NCI-H2196 (cell line): ENCODE data around the gene HUS1.
"Not testable (repeated sequence)": the region's sequence is repeated elsewhere in the genome, so short reads cannot be mapped to it uniquely, and the experiment has no call there.

ENCODE experiments used
- DNase-seq: peaks from one replicate; lab custom pipeline; 2025; ENCODE audit not compliant: unreplicated experiment; lab: John Stamatoyannopoulos, UW

HUS1 gene

DNA sequence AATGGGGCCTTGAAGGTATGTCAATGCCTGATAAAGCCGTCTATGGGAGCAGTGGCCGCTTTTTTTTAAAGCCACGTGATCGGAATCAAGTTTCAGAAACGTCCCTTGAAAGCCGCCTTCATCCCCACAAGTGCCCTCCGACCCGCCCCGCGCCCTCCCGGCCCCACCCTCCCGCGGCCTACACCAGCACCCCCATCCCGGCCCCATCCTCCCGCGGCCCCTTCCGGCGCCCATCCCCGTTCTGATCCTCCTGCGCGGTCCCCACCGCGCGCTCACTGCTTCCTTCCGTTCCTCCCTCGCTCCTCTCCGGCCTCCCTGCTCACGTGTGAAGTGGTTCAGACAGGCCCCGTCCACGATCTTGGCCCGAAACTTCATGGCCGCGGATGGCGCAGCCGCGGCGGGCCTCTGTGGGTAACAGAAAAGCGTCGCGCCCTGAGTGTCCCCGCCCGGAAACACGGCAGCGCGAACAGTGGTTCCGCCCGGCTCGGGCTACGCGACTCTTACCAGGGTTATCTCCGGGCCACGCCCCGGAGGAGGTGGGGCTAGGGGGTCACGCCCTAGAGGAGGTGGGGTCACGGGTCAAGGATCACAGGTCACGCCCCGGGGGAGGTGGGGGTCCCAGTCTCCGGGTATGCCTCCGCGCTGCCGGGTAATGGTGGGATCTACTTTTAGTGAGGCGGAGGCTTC, at the start of gene HUS1:
HUS1 (minus strand) TSS at position 471 of the 687 bp plus-strand sequence; CDS start at position 375, 96 bp downstream.
- DNase-seq: peak; percentile 95

- DNase-seq: no peak
These were observed 49.5 kb upstream of the HUS1 start, which contains the start of gene SUN3 for GRCh38 chr7:48028938-48029337. Gene SUN3 (minus strand): TSS chr7:48029107. CDS start chr7:48028938, 169 bp downstream.

- DNase-seq: no peak
These were observed 46.2 kb upstream of the HUS1 start for GRCh38 chr7:48025624-48026023.

GRCh38 chr7:48017674-48018073, 38.3 kb upstream of the HUS1 start:
- DNase-seq: no peak

DNA sequence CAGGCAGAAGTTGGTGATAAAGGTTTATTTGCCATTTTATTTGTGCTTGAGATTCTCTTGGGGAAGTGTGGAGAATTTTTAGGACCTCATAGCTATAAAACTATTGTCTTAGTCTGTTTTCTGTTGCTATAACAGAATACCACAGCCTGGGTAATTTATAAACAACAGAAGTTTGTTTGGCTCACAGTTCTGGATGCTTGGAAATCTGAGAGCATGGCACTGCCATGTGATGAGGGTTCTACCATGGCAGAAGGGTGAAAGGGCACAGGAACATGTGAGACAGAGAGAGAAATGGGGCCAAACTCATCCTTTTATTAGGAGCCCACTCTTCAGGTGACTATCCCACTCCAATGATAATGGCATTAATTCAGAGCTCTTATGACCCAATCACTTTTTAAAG, 37.2 kb upstream of the HUS1 start:
- no peak for DNase-seq

- no peak for DNase-seq
These were observed 32.5 kb upstream of the HUS1 start for GRCh38 chr7:48011951-48012350.

DNA sequence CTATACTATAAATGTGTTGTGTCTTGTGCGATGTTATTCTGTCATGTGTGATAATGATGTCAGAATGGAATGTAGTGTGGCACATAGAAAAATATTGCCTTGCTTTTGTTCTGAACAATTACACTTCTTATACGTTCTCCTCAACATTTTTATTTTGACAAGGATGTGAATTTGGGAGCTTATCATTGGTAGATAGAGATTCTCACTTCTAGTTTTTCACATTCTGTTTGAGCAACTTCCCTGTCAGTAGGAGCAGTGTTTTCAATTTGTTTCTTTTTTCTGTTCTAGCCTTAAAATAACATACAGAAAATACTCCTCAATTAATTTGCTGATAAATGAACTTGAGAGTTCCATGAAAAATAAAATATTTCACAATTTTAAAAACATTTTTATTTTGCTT, 31.9 kb upstream of the HUS1 start:
- DNase-seq: no peak

GRCh38 chr7:48009954-48010353, 30.5 kb upstream of the HUS1 start:
- DNase-seq: no peak

- DNase-seq: no peak
These were observed 29.8 kb upstream of the HUS1 start for GRCh38 chr7:48009257-48009656.

GRCh38 chr7:48006866-48007265, 27.5 kb upstream of the HUS1 start:
- DNase-seq: no peak

- DNase-seq: no peak
These were observed 25.2 kb upstream of the HUS1 start for GRCh38 chr7:48004638-48005037.

GRCh38 chr7:48004032-48004431, 24.6 kb upstream of the HUS1 start:
- no peak for DNase-seq

DNA sequence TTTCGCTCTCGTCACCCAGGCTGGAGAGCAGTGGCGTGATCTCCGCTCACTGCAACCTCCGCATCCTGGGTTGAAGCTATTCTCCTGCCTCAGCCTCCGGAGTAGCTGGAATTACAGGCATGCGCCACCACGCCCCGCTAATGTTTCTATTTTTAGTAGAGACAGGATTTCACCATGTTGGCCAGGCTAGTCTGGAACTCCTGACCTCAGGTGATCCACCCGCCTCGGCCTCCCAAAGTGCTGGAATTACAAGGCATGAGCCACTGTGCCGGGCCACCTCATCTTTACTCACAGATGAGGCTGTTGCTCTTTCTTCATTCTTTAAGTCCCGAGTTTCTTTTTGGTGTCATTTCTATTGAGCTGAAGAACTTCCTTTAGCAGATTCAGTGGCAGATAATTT, 20.7 kb upstream of the HUS1 start:
- not testable (repeated sequence) for DNase-seq

- DNase-seq: no peak
These were observed 20.0 kb upstream of the HUS1 start for GRCh38 chr7:47999413-47999812.

DNA sequence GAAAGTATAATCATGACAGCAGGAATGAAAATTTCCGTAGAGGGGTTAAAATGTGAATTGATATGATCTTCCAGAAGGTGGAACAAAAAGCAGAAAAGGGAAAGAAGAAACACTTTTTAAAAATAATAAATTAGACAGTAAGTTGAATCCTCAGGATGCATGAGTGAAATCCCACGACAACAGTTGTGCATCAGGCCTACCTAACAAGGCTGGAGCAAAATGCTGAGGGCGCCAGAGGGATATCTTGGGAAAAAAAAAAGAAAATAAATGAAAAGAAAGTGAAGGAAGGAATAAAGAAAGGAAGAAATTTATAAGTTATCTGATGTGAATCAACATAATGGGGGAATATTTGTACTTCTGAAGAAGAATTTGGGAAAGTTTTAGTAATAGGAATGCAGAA, 13.0 kb upstream of the HUS1 start:
- DNase-seq: no peak

GRCh38 chr7:47991741-47992311, 12.4 kb upstream of the HUS1 start:
- DNase-seq: no peak

- DNase-seq: no peak
These were observed 11.9 kb upstream of the HUS1 start for GRCh38 chr7:47991270-47991669.

GRCh38 chr7:47990592-47990991, 11.2 kb upstream of the HUS1 start:
- no peak for DNase-seq

- not testable (repeated sequence) for DNase-seq
These were observed 10.4 kb upstream of the HUS1 start for GRCh38 chr7:47989607-47990400.

DNA sequence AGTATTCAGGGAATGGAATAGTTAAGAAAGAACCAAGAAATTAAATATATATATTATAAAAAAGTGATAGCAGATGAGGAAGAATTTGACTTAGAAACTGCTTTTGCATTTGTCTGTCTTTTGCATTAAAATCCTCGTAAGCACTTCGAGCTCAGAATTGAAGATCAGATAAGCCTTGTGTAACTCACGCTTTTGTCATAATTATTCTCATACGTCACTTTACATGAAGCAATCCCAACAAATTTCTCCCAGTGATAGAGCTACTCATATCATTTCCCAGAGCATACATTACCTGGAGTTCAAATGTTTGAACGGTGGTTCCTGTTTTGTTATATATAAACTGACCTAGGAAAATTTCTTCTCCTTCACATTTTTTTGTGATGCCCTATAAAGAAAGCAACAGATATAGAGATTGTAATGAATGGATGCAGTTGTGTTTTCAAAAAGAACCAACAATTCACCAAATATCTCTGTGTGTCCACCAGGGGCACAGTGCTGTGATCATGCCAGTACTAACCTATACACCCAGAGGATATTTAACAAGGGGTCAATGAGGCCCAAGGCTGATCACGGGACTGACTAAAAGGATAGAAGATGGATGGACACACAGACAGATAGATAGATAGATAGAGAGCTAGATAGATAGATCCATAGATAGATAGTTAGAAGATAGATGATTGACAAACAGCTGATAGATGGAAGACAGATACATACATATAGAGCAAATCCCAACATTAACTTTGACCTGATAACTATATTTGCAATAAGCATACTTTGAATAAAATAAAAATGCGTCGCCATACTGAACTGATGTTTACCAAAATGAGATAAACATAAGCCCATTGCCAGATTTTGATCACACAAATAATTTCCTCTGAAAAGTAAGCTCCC, 9.3 kb upstream of the HUS1 start:
- no peak for DNase-seq

DNA sequence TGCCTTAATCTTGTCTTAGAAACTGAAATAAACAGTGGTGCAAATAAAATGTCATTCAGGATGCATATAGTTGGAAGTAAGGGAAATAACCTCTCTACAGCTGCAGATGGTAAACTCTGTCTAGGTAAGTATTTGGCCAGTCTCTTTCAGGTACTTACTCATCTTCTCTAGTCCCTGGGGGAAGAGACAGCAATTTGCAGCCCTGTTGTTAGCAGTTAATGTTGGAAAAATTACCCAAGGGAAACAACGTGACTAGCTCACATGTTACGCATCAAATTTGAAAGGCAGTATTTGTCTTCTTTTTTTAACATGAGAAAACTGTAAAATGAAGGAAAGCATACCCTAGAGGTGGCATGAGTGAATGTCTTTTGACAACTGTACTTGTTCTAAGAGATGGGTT, 3.2 kb upstream of the HUS1 start:
- DNase-seq: no peak
